PFSK-1 (cell line): ENCODE measurements around the gene AFDN.

ENCODE experiments used
- TAF1 ChIP-seq: IDR thresholded peaks from 2 replicates; pipeline ENCODE4 v1.6.1; 2012; ENCODE audit warnings: low read length, control low read depth, borderline replicate concordance; ENCODE audit not compliant: insufficient read depth
- TF ChIP-seq, protein P1 (sequence below), 2 experiments: IDR thresholded peaks; 2 replicates each; pipeline versions ENCODE4 v1.6.1 to v1.8.0; 2011 to 2012; ENCODE audit warnings: low read depth in 2 of 2, low read length in 2 of 2, control low read depth in 1 of 2, inconsistent platforms in 1 of 2, mild to moderate bottlenecking in 1 of 2, moderate library complexity in 1 of 2; ENCODE audit not compliant: insufficient read depth in 1 of 2

DNA sequence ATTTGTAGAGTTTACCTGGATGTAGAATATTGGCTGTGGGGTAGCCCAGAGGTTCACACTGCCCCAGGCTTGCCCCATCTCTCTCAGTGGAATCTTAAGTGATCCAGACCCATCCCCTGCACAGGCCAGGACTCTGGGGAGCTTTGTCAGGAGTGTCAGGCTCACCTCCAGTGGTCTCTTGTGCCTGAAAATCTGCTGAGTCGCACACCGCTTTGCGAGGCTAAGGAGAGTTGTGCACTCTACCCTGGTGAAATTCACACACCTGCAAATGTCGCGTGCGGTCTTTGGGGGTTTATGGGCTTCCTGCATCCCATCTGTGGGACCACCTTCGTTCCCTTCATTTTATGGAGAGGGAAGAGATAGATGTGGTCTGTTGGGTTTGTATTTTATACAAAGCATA lies 107.1 kb downstream of the AFDN start:
- TF ChIP-seq, protein P1, sequence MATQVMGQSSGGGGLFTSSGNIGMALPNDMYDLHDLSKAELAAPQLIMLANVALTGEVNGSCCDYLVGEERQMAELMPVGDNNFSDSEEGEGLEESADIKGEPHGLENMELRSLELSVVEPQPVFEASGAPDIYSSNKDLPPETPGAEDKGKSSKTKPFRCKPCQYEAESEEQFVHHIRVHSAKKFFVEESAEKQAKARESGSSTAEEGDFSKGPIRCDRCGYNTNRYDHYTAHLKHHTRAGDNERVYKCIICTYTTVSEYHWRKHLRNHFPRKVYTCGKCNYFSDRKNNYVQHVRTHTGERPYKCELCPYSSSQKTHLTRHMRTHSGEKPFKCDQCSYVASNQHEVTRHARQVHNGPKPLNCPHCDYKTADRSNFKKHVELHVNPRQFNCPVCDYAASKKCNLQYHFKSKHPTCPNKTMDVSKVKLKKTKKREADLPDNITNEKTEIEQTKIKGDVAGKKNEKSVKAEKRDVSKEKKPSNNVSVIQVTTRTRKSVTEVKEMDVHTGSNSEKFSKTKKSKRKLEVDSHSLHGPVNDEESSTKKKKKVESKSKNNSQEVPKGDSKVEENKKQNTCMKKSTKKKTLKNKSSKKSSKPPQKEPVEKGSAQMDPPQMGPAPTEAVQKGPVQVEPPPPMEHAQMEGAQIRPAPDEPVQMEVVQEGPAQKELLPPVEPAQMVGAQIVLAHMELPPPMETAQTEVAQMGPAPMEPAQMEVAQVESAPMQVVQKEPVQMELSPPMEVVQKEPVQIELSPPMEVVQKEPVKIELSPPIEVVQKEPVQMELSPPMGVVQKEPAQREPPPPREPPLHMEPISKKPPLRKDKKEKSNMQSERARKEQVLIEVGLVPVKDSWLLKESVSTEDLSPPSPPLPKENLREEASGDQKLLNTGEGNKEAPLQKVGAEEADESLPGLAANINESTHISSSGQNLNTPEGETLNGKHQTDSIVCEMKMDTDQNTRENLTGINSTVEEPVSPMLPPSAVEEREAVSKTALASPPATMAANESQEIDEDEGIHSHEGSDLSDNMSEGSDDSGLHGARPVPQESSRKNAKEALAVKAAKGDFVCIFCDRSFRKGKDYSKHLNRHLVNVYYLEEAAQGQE (IDR thresholded peaks at IDR 0.05; ENCODE audit: insufficient read depth in 1 of 2, low read depth in 2 of 2, low read length in 2 of 2) = no peak
- TF ChIP-seq TAF1 = no peak
